ENCODE results near the gene PKNOX2.

The PKNOX2 gene

GRCh38 chr11:125446279-125446678 is 281.7 kb downstream of the PKNOX2 start:
- no peak overlapping the region for H3K27ac ChIP-seq (ENCODE audit: low read depth, low read length)
- H4K20me1 ChIP-seq (ENCODE audit: control insufficient read depth, insufficient read depth, low read depth, low read length), result no peaks in the 10 kb centered on the region
- H3K27me3 ChIP-seq (ENCODE audit: control insufficient read depth, low read length), result peaks cover 8% of the 10 kb centered on the region
- H3K9me3 ChIP-seq (ENCODE audit: control insufficient read depth, insufficient read depth, low read length), result no peaks in the 10 kb centered on the region
- no peaks in the 10 kb centered on the region for H3K79me2 ChIP-seq (ENCODE audit: control insufficient read depth, low read length)
- peaks cover 3% of the 10 kb centered on the region for H3K4me1 ChIP-seq (ENCODE audit: control insufficient read depth, low read length)
- TF ChIP-seq CTCF (IDR thresholded peaks at IDR 0.05; ENCODE audit: low read depth, low read length, poor library complexity, severe bottlenecking) (no peak), EZH2phosphoT487 (IDR thresholded peaks at IDR 0.05; ENCODE audit: borderline replicate concordance, low read length) (no peak)
- no peaks in the 10 kb centered on the region for H3K9me2 ChIP-seq (replicated peaks; ENCODE audit: control insufficient read depth, low read length)
- H3K36me3 ChIP-seq (ENCODE audit: control insufficient read depth, low read length), result no peaks in the 10 kb centered on the region
- H3K4me2 ChIP-seq (ENCODE audit: low read length), result no peak overlapping the region
- H3F3A ChIP-seq (ENCODE audit: control insufficient read depth, insufficient read depth), result no peaks in the 10 kb centered on the region
- no peak overlapping the region for H3K4me3 ChIP-seq (ENCODE audit: low read length)

GRCh38 chr11:125447721-125448120 is 283.2 kb downstream of the PKNOX2 start:
- Histone ChIP-seq H3K4me3 (ENCODE audit: low read length) (no peak overlapping the region), H3F3A (ENCODE audit: control insufficient read depth, insufficient read depth) (no peaks in the 10 kb centered on the region), H3K9me3 (ENCODE audit: control insufficient read depth, insufficient read depth, low read length) (no peaks in the 10 kb centered on the region), H3K27me3 (ENCODE audit: control insufficient read depth, low read length) (peaks cover 8% of the 10 kb centered on the region; the same call in 1 of the 2 replicates), H3K9me2 (replicated peaks; ENCODE audit: control insufficient read depth, low read length) (no peaks in the 10 kb centered on the region), H3K4me2 (ENCODE audit: low read length) (no peak overlapping the region), H3K27ac (ENCODE audit: low read depth, low read length) (no peak overlapping the region), H3K79me2 (ENCODE audit: control insufficient read depth, low read length) (no peaks in the 10 kb centered on the region), H4K20me1 (ENCODE audit: control insufficient read depth, insufficient read depth, low read depth, low read length) (no peaks in the 10 kb centered on the region), H3K36me3 (ENCODE audit: control insufficient read depth, low read length) (no peaks in the 10 kb centered on the region), H3K4me1 (ENCODE audit: control insufficient read depth, low read length) (peaks cover 11% of the 10 kb centered on the region)
- no peak for TF ChIP-seq CTCF (IDR thresholded peaks at IDR 0.05; ENCODE audit: low read depth, low read length, poor library complexity, severe bottlenecking)
- no peak for TF ChIP-seq EZH2phosphoT487 (IDR thresholded peaks at IDR 0.05; ENCODE audit: borderline replicate concordance, low read length)

GRCh38 chr11:125448136-125448535 is 283.6 kb downstream of the PKNOX2 start:
- no peaks in the 10 kb centered on the region for H3K36me3 ChIP-seq (ENCODE audit: control insufficient read depth, low read length)
- H3K4me1 ChIP-seq (ENCODE audit: control insufficient read depth, low read length), result peaks cover 11% of the 10 kb centered on the region
- no peaks in the 10 kb centered on the region for H3F3A ChIP-seq (ENCODE audit: control insufficient read depth, insufficient read depth)
- H3K9me2 ChIP-seq (replicated peaks; ENCODE audit: control insufficient read depth, low read length), result no peaks in the 10 kb centered on the region
- no peak overlapping the region for H3K4me3 ChIP-seq (ENCODE audit: low read length)
- no peaks in the 10 kb centered on the region for H4K20me1 ChIP-seq (ENCODE audit: control insufficient read depth, insufficient read depth, low read depth, low read length)
- H3K4me2 ChIP-seq (ENCODE audit: low read length), result no peak overlapping the region
- no peaks in the 10 kb centered on the region for H3K9me3 ChIP-seq (ENCODE audit: control insufficient read depth, insufficient read depth, low read length)
- H3K79me2 ChIP-seq (ENCODE audit: control insufficient read depth, low read length), result no peaks in the 10 kb centered on the region
- H3K27me3 ChIP-seq (ENCODE audit: control insufficient read depth, low read length), result peaks cover 6% of the 10 kb centered on the region; the same call in 1 of the 2 replicates
- TF ChIP-seq EZH2phosphoT487 (IDR thresholded peaks at IDR 0.05; ENCODE audit: borderline replicate concordance, low read length), result no peak
- TF ChIP-seq CTCF (IDR thresholded peaks at IDR 0.05; ENCODE audit: low read depth, low read length, poor library complexity, severe bottlenecking), result no peak
- no peak overlapping the region for H3K27ac ChIP-seq (ENCODE audit: low read depth, low read length)

Measured in DOHH2 (cell line).